ENCODE measurements around the gene FRMD4A. TPM values are rescaled to one million over a fixed set of nuclear protein-coding genes. Genes with fewer than 3 reads are reported as not detected.

Gene FRMD4A
- total RNA-seq, 1 experiment from 2014 or later = 19.6 TPM

- H4K8ac ChIP-seq (replicated peaks; ENCODE audit: insufficient read length, low read depth, low read length) = no peak overlapping the region
- no peaks in the 10 kb centered on the region for H3K79me1 ChIP-seq (ENCODE audit: insufficient read depth, low read depth, low read length, poor library complexity, severe bottlenecking)
- H3K4me3 Mint-ChIP-seq = no peak overlapping the region
- H3K9me3 Mint-ChIP-seq = no peaks in the 10 kb centered on the region
- no peak overlapping the region for H2BK15ac ChIP-seq (ENCODE audit: low read depth, low read length)
- TF ChIP-seq CTCF (conservative IDR thresholded peaks at IDR 0.05) = no peak
- no peaks in the 10 kb centered on the region for H3K9me3 ChIP-seq (ENCODE audit: control insufficient read depth, low read depth, low read length)
- H4K91ac ChIP-seq (ENCODE audit: insufficient read length, low read depth, low read length) = no peak overlapping the region
- H3K14ac ChIP-seq (ENCODE audit: insufficient read depth, low read length) = no peak overlapping the region
- no peak overlapping the region for H2BK12ac ChIP-seq (ENCODE audit: insufficient read length, low read depth, low read length)
- H3K4me1 ChIP-seq (ENCODE audit: insufficient read depth, low read length) = no peaks in the 10 kb centered on the region
- H2BK20ac ChIP-seq (ENCODE audit: low read depth, low read length, poor library complexity, severe bottlenecking) = no peak overlapping the region
- H2AFZ ChIP-seq (ENCODE audit: low read length) = no peak overlapping the region
- no peaks in the 10 kb centered on the region for H3K23me2 ChIP-seq (ENCODE audit: insufficient read length, low read depth, low read length, poor library complexity, severe bottlenecking)
- H2BK120ac ChIP-seq (ENCODE audit: low read depth, low read length, poor library complexity, severe bottlenecking) = no peak overlapping the region
- no peak overlapping the region for H3K4ac ChIP-seq (ENCODE audit: low read depth, low read length)
- H3T11ph ChIP-seq (ENCODE audit: low read length) = no peak overlapping the region
- peaks cover 15 to 28% (median 25%) of the 10 kb centered on the region in 3 experiments; a peak in 6 of 7 replicates for H3K36me3 Mint-ChIP-seq (ENCODE audit: insufficient read depth in 1 of 3, low read depth in 3 of 3)
- H3K4me1 Mint-ChIP-seq = peaks cover 2 to 9% of the 10 kb centered on the region in 2 experiments; a peak in 3 of 4 replicates
- no peak overlapping the region for H3K18ac ChIP-seq (ENCODE audit: insufficient read length, low read depth, low read length)
- no peak overlapping the region for H3K9ac ChIP-seq (ENCODE audit: extremely low read depth, insufficient read length, low read length)
- no peak overlapping the region for H3K56ac ChIP-seq (ENCODE audit: insufficient read length, low read depth, low read length)
- WGBS (ENCODE audit: extremely low coverage, insufficient read length, low lambda C conversion rate) = no CpG with 5 or more reads among the region's 4 CpGs
- H4K20me1 ChIP-seq (ENCODE audit: control insufficient read depth, insufficient read depth, insufficient read length) = no peaks in the 10 kb centered on the region
- H3K27me3 Mint-ChIP-seq (ENCODE audit: low read depth) = no peaks in the 10 kb centered on the region
- no peak for DNase-seq
- no peak overlapping the region for H3K27ac Mint-ChIP-seq
- no peak overlapping the region for H2AK5ac ChIP-seq (ENCODE audit: insufficient read length, low read length)
- no peak overlapping the region for H4K5ac ChIP-seq (ENCODE audit: insufficient read length, low read depth, low read length)
- no peaks in the 10 kb centered on the region for H3K27me3 ChIP-seq (ENCODE audit: insufficient read depth, low read length)
- H3K23ac ChIP-seq (ENCODE audit: insufficient read length, low read depth, low read length) = no peak overlapping the region
- no peak overlapping the region for H3K4me2 ChIP-seq (ENCODE audit: insufficient read depth, insufficient read length, low read length)
- H3K27ac ChIP-seq (ENCODE audit: insufficient read length, low read depth, low read length) = no peak overlapping the region
- H2BK5ac ChIP-seq (ENCODE audit: insufficient read length, low read length) = no peak overlapping the region
- no peaks in the 10 kb centered on the region for H3K79me2 ChIP-seq (ENCODE audit: insufficient read depth, low read length)
Measured at GRCh38 chr10:13654846-13655245, 675.9 kb downstream of the FRMD4A start.

Measured in H9 (cell line).